Measurements from ENCODE around the gene ITPR2.
"Not testable (repeated sequence)": the region's sequence is repeated elsewhere in the genome, so short reads cannot be mapped to it uniquely, and the experiment has no call there.

Gene ITPR2

DNA sequence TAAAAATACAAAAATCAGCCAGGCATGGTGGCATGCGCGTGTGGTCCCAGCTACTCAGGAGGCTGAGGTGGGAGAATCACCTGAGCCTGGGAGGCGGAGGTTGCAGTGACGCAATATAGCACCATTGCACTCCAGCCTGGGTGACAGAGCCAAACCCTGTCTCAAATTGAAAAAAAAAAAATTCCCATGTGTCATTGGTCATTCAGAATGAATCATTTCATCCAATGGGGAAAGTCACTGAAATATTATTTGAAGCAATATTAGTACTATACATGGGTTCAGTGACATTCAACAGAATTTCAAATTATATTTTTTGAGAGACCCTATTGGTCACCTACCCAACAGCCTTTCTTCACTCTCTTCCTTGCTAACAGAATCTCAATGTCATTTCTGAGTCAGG is 276.1 kb downstream of the ITPR2 start:
- no peak for DNase-seq

DNA sequence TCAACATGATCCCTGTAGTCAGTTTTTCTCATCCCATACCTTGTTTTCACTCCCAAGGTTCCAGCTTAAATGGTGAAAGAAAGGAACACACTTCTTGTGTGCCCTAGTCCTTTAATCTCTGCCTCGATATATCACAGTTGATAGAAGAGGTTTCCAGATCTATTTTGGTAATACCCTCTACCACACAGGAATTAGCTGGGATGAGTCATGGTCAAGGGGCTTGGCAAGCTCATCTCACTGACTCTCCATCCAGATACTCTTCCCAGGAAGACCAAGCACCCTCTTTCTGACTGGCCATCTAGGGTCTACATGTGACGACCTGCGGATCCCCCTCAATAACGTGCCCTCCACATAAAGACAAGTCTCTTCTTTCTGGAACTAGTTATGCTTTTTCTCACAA is 277.9 kb downstream of the ITPR2 start:
- DNase-seq: no peak

DNA sequence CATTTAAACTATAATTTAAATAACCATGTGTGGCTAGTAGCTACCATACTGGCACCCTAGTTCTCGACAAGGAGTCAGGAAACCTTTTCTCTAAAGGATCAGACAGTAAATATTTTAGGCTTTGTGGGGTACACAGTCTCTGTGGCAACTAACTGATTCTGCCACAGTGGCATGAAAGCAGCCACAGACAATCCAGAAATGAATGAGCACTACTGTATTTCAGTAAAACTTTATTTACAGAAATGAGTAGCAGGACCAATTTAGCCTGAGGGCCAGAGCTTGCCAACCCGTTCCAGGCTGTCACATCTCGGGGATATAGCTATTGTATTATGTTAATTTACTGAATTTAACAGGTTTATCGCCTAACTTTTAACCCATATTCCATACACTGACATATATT is 278.7 kb downstream of the ITPR2 start:
- DNase-seq: no peak

DNA sequence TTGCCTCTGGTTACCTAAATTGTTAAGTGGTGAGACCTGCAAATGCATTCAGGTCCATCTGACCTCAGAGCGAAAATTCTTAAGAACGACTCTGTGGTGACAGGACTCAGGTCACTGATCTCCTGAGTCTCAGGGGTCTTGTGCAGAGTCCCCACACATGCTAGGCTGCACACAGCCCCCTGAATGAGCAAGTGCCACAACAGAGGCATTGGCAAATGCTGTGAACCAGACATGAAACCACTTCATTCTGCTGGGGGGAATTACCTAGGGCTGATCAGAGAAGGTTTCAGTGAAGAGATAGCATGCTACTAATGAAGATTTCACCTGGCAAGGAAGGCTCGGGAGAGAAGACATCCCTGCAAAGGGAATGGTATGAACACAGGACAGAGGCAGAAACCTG is 281.6 kb downstream of the ITPR2 start:
- no peak for DNase-seq

DNA sequence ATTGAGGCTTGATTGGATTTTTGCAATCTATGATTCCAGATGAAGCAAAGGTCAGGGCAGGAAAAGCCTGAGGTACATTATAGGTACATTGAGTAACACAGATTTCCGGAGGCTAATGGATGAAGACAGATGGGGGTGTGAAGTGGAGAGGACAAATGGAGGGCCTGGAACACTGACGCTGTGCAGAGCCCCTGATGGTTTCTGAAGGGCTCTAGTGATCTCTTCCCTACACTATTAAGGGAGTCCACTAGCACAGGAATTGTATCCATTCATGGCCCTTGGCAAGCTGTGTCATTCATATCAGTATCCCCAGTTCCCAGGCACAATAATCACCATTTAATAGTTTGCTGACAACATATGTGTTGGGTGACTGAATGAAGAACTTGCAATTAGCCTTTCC is 284.8 kb downstream of the ITPR2 start:
- no peak for DNase-seq

DNA sequence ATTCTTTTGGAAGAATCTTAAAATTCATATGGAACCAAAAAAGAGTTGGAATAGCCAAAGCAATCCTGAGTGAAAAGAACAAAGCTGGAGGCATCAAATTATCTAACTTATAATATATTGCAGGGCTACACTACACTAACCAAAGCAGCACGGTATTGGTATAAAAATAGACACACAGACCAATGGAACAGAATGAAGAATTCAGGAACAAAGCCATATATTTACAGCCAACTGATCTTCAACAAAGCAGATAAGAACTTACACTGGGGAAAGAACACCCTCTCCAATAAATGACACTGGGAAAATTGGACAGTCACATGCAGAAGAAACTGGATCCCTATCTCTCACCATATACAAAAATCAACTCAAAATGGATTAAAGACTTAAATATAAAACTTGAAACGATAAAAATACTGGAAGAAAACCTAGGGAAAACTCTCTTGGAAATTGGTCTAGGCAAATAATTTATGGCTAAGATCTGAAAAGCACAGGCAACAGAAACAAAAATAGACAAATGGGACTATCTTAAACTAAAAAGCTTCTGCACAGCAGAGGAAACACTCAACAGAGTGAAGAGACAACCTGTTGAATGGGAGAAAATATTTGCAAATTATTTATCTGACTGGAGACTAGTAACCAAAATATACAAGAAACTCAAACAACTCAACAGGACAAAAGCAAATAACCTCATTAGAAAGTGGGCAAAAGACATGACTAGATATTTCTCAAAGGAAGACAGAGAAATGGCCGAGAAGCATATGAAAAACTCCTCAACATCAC is 286.3 kb downstream of the ITPR2 start:
- DNase-seq: no peak

DNA sequence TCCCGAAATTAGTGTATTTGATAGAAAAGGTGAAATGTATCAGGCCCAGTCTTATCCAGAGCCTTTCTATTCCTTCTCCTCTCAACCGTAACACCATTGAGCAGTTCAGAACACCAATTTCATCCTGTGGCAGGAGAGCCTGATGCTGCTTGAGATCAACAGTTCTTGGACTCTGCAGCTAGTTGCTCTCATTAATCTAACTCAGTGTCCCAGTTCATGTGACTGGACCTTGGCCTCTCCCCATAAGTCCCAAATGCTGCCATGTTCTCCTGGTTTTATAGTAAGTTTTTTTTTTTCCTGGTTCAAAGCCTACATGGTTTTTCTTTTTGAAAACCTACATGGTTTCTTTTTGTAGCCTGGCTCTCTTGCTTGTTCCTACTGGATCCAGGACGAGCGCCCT is 293.9 kb downstream of the ITPR2 start:
- DNase-seq: no peak

DNA sequence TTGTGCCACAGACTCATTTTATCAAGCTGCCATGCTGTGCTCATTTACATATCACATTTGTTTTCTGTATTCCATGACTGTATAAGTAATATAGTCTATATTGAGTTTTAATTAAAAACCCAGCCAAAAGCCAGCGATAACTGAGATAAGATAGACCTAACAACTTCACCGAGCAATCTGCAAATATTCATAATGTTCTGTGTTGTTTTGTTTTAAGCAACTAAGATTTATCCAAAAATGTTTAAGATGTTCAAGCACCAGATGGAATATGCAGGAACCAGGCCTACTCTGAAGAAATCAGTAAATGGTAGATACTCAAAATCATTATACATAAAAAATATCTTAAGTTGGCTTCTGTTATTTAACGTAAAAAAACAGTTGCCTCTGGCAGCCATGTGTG is 295.3 kb downstream of the ITPR2 start:
- no peak for DNase-seq

DNA sequence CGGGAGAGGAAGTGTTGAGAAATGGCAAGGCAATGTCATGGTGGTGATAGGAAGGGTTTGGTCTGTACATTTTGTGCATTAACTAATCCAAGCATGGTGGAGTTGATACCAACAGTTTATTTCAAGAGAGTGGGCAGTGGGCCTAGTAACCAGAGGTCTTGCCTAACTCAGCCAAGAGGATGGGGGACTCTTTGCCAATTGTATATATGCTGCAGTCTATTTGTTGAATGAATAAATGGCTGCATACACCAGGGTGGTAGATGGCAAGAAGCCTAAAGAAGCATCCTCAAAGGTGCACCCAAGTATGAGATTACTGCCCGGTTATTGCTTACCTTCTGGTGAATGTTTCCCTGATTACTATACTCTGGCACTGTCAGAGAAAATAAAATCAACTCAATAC is 295.9 kb downstream of the ITPR2 start:
- no peak for DNase-seq

DNA sequence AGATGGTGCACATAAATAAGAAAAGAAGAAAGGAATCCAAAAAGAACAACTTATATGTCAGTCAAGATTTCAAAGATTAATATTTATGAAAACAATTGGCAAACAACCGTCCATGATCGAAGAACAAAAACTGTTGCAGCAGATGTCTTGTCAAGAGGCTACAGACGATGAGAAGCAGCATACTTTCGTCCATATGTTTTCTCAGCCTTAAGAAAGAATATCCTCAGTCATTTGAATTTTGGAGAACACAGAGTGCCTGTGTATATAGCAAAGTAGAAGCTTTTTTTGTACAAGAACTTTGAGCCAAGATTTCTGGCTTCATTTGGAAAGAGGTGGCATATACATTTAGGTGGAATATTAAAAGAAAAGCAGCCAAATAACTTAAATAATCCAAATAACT is 297.2 kb downstream of the ITPR2 start:
- DNase-seq: no peak

DNA sequence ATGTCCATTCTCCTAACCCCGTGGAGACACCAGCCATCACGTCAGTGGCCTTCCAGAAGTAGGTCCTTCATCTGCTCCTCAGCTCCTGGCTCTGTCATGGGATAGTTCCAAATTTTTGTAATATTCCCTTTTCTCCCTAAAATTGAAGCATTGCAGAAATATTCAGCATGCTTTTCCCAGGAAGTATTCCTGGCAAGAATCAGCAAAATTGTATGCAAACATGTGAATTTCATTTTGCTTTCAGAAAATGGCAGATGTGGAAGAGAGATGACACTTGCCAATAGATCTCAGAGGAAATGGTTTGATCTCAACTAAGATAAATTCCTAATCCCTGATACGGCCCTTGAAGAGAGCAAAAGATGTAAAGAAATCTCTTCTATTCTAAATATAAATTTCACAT is 298.9 kb downstream of the ITPR2 start:
- no peak for DNase-seq

DNA sequence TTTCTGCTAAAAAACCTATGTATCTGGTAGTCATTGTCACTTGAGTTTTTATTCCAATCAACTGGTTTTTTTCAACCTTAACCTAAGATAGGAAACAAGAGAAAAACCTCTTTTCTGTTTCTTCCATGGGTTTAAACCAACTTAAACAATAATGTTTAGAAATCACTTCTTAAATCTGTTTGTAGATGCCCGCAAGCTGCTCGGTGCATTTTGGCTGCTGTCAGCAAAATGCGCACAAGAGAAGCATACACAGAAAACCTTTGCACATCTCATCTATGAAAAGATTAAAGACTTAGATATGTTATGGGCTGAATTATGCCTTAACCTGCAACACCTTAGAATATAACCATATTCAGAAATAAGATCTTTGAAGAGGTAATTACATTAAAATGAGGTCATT is 299.8 kb downstream of the ITPR2 start:
- DNase-seq: no peak

DNA sequence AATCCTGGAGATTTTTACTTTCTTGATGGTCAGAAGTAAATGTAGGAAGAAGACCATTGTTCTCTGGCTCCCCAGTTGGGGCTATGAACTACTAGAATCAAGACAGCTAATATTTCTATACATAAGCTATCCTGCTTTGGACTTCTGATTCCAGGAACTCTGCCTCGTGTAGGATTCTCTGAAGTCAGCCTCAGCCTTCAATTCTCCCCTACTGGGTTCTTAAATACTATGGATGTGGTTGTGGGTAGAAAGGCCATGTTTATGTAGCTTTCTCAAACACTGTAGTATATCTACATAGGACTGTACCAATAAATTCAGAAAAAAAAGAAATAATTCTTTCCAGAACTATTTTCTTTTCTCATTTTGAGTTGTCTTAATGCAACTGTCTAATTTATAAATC is 302.5 kb downstream of the ITPR2 start:
- no peak for DNase-seq

DNA sequence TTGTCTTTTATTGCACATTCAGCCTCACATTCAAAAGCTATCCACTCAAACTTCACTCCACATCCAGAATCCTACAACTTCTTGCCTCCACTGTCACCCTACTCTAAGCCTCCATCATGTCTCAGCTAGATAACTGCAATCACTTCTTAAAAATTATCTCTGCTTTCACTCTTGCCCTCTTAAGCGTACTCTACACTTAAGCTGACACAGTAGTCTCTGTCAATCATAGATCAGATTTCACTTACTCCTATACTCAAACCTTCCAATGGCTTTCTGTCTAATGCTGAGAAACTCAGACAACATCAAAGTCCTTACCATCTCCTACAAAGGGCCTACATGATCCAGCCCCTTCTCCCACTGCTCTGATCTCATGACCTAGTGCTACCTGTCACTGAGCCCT is 304.1 kb downstream of the ITPR2 start:
- DNase-seq: no peak

DNA sequence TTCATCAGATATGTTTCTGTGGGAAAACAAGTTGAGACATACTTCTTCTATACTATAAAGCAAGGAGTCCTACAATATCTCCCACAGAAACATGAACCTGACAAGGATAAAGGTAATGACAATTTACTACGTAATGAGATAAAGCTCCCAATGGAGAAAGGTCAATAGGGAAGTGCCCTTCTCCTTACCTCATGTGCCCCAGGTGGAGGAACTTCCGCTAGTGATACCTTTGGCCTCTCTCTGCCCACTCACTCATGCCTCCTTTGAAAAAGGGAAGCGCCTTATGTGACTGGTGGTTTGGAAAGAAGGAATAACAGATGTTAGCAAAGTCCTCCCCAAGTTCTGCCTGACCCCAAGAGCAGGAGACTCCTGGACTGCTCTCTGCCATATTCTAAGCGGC is 305.3 kb downstream of the ITPR2 start:
- peak in 1 of 2 donors; percentile 12 for DNase-seq

DNA sequence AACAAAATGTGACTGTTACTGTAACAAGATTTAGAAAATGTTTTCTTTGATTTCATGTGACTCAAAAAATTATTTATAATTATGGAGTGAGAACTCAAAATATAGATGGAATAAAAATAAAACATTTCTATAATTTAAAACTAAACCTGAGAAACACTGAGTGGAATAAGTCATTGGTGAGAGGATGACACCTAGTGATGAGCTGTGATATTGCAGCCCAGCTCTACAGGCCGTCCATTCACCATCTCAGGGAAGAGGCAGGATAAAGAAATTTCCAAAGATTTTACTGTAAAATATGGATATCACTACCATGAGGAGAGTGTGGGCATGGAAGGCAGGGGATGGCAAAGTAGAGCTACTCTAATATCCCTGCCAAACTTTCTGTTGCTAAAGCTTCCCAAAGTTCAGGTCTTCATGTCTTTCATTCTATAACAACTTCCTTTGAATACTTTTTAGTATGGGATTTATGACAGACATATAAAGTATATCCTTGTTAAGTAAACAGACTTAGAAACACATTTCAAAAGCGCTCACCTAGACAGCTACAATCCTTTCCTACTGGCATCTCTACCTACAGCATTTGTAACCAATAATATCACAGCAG is 308.0 kb downstream of the ITPR2 start:
- peak; percentile 48 to 62 for DNase-seq

DNA sequence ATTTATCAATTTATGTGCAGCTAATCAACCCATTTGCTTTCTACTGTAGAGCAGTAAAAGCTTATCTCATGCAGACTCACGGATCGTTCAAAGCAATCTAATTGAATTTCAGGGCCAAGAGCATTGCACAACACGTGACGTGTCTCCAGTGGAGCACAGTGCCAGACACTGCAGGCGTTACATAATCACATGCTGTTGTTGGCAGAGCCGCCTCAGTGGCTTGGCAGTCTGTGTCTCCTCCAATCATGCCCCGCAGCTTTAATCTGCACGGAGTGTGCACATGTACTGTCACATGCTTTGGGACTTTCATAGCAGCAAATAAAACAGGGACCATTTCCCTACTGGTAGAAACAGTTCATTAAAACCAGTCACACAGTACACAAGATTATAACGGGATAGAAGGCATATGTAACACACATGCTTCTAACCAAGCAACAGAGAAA is 309.3 kb downstream of the ITPR2 start:
- DNase-seq: peak; percentile 90

DNA sequence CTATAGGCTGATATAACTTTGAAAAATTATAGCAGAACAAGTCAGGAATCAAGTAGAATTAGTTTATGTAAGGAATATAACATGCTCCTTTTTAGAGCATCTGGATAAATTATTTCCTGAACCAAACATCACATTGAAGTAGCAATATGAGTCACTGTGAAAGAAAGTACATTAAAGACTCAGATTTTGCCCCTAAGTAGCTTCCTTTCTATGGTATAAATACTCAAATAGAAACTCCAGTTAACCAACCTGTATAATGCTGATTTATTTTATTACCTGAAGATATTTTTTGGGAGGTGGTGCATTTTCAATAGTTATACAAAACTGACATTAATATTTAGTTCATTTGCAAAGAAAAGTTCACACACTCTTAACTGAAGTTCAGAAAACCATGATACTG is 312.1 kb downstream of the ITPR2 start:
- DNase-seq: no peak

DNA sequence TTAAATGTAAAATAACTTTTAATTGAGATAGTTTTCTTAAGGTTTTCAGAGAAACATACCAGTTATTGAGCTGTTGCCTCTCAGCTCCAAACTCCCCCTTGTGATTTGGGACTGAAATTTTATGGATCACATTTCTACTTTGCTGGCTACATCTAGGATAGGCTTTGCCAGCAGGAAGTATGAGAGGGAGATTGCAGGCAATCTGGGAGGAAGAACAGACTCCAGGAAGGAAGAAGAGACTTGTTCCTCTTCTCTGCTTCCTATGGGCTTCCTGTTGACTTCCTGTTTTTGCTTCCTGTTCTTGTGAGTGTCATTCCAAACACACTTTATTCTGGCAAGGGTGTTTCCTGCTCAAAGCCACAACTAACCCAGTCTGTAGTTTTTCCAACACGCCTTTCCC is 312.9 kb downstream of the ITPR2 start:
- DNase-seq: peak; percentile 15 to 31

DNA sequence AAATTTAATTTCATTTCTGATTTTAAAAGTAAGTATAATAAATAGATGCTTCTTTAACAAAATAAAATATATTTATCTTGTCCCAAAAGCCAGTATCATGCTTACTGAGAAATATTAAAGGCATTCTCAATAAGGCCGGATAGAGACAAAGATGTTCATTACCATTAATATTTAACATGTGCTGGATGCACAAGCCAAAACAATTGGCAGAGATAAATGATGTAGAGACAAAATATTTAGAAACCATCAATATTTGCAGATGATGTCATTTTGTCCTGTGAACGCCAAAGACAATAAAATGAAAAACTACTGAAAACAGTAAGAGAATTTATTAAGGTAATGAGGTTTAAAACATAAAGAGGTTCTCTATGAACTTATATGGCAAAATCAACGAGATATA is 313.5 kb downstream of the ITPR2 start:
- DNase-seq: no peak

DNA sequence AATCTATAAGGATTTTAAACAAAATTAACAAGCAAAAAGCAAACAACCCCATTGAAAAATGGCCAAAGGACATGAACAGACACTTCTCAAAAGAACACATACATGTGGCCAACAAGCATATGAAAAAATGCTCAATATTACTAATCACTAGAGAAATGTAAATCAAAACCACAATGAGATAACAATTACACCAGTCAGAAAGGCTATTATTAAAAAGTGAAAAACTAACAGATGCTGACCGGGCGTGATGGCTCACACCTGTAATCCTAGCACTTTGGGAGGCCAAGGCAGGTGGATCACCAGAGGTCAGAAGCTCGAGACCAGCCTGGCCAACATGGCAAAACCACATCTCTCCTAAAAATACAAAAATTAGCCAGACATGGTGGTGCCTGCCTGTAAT is 315.7 kb downstream of the ITPR2 start:
- DNase-seq: not testable (repeated sequence)

DNA sequence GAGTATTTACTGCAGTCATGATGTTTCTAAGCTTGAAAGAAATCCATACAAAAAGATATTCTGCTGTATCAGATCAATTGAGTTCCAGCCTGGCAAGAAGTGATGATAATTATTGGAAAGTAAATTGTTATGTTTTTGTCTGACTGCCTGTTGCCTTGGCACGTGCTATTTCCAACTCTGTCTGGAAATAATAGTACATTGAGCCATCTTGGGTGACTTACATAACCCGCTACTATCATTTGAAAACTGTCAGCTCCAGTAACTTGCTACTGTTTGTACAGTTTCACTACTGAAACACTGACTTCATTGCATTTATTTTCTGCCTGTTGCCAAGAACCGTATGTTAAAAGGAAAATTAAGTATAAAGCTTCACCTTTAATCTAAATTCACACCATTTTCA is 318.6 kb downstream of the ITPR2 start:
- DNase-seq: no peak

DNA sequence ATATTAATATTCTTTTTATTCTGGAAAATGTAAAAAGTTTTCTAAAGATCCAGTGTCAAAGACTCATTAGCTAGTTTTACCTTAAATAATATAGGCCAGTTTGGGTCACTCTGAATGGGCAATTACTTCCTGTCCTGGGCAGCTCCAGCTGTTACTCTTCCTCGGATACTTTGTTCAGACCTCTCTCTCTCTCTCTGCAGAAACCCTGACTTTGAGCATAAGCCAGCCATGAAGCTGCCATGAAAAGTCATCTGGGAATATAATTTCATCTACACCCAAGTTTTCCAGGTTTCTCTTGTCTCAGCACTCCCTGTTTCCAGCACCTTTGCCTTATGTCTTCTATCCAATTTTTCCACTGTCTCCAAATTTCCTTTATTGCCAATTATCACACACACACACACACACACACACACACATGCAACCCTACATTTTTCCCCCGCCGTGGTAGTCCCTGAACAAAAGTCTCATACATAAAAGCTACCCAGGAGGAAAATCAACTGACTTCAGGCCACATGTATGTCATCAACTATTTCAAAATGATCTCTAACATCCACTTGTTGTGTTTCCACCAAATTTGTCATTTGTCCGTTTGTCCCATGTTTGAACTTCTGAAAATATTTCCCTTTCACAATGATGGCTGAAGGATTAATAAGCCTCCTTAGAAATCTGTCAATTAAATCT is 319.5 kb downstream of the ITPR2 start:
- DNase-seq: no peak

DNA sequence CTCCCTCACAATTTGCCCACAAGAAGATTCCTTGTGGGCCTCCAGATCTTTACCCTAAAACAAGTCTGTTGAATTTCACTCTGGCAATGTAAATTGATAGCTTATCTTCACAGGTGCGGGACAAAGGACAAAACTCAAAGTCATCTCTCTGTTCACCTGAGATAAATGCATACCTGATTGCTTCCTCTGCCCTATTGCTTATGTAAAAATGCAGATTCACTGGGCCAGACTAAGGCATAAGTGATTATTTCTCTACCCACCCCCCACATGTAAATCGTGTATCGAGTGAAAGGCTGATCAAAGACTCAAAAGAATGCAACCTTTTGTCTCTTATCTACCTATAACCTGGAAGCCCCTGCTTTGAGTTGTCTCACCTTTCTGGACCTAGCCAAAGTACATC is 320.8 kb downstream of the ITPR2 start:
- no peak for DNase-seq
